ENCODE measurements around the gene CDAN1.

CDAN1 gene

DNA sequence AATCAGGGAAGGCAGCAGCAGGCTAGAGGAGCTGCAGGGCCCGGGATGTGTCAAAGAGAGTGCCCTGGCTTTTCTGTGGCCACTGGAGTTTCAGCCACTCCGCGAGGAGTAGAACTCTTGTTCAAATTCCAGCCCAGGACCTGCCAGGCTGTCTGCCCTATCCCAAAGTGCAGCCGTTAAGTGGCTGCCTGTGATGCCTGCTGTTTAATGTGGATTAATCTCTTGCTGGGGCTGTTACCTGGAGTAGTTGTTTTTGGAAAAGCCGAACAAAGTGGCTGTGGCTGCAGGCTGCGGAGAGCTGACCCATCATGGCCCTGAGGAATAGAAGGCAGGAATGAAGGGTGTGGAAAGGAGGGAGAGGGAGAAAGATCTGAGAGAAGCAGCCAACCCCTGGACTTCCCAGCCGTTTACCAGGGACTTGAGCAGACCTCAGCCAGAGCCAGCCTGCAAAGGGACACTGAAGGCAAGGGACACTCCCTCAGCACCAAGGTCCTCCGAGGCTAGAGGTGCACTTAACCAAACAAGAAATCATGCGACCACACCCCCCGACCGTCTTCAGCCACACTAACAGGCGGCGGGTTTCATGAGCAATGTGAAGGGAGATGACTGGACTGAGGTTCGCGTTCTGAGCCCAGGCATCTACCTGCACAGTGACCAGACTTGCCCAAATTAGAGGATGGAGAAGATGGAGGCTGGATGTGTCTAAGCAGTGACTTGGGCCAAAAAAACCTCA is 4.7 kb downstream of the CDAN1 start:
- DNase-seq: no peak

GRCh38 chr15:42731461-42731860 is 5.5 kb downstream of the CDAN1 start:
- no peak for DNase-seq

DNA sequence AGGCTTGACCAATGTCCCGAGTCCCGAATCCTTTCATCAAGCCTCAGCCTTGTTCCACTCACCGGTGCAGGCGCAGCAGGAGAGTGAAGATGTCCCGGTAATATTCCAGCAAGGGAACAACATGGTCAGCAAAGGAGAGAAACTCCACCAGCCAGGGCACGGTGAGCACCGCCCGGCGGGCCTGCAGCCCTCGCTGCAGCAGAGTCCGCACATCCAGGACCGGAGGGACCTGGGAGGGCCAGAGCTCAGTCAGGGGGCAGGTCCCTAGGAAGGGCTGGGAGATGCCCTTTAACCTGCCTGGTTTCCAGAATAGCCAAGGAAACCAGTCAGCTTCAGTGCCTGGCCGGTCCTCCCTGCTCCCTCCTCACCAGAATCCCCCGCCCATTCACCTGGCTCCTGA is 6.4 kb downstream of the CDAN1 start:
- no peak for DNase-seq

DNA sequence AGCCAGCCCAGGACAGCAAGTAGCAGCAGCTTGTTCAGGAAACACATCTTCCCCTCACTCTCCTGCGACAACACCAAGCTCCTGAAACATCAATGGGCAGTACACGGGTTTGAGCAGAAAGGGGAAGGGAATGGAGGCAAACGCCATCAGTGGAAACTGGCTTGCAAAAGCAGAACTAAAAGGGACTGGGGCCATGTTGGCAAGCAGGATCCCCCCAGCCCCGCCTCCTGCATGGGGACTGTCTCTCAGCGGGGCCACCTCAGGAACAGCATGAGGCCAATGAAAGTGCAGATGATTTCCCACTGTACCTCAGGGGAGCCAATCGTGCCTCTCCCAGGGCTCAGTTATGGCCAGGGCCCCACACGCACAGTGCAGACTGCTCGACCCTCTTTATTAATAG is 6.8 kb downstream of the CDAN1 start:
- no peak for DNase-seq

DNA sequence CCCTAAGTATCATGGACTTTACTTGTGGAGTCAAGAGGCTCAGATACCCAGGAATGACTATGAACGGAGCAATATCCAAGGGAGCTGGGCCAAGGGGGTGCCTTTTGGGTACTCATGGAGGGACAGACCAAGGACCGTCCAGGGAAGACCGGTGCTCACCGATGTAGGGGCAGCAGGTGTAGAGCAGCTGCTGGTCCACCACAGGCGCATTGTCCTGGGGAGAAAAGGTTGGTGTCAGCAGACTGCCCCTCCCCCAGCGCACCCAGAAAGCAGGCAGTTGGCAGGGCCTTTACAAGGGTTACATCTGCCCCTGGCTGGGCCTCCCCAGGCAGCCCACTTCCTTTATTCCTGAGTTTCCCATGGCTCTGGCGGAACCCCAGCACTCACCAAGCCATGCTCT is 7.5 kb downstream of the CDAN1 start:
- no peak for DNase-seq

- no peak for DNase-seq
Measured at GRCh38 chr15:42728972-42729371, 8.0 kb downstream of the CDAN1 start.

GRCh38 chr15:42728560-42728959 is 8.4 kb downstream of the CDAN1 start:
- DNase-seq: no peak

DNA sequence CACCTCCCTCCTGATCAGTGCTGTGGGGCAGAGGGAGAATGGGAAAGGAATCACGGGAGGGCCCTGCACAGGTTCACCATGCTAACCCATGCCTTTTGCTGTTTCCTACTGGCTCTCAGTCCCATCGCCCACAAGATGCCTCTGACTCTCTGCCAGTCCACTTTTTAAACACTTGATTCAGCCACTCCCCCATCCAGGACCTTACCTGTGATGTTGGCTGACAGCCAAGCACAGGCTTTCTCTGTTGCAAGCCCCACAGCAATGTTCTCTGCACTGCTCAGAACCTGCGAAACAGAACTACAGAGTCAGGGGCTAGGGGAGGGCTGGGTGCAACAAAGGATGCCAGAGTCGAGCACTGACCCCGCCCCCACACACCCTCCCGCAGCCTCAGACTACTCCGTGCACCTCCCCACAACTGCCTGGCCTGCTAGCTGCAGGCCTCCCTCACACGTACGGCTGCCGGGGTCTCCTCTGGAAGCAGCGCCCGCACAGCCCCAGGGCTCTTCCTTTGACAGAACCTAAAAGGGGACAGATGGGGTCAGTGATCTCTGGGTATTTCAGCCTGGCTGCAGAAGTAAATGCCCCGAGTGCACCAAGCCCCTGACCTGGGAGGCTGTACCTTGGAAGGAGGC is 9.1 kb downstream of the CDAN1 start:
- no peak for DNase-seq

DNA sequence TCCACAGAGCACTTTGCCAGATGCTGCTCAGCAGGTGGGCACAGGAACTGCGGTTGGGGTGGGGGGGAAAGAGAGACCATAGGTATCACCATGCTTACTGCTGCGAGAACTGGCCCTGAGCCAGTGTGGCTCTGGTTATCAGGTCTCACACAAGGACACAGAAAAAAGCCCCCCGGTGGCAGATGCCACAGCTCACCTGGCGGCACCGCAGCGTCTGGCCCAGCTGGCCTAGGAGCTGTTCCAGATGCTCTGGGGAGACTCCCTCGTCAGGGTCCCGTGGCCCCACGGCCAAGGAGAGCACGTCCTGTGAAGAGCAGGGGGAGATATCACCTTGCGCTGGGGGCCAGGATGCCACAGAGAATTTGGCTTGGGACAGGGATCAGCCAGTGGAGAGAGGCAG is 10.8 kb downstream of the CDAN1 start:
- no peak for DNase-seq

DNA sequence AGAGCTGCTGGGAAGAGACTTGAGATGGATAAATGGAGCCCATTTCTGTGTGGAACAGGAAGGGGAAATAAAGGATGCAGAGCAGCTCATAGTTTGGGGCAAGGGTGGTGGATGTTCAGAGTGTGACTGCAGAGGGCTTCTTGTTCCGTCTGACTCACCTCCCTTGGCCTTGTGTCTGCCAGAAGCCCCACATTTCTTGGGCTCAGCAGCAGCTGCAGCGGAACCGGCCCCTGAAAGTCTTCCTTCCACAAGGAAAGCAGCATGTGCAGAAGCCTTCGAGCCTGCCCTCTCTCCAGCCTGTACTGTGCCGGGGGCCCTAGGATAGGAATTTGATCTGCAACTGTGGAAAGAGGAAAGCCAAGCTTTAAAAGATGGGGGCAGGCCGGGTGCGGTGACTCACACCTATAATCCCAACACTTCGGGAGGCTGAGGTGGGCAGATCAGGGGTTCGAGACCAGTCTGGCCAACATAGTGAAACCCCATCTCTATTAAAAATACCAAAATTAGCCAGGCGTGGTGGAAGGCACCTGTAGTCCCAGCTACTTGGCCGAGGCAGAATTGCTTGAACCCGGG is 11.5 kb downstream of the CDAN1 start:
- DNase-seq: no peak

DNA sequence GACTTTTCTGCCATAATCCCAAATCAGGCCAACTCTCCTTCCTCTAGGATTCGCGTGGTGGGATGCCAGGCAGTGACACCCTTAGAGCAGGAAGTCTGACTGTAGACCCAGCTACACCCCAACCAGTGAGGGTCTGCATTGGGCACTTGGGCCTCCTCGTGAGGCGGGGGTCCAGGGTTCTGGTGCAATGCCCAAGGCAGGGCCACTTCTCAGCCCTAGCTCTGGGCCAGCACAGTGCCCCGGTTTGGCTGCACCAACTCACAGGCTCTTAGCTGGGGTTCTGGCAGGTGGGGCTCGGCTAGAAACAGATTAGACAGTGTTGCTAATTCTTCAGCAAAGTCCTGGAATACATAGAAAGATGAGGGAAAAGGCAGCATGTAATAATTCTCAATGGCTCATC is 12.7 kb downstream of the CDAN1 start:
- DNase-seq: no peak

GRCh38 chr15:42723068-42723467 is 13.9 kb downstream of the CDAN1 start:
- DNase-seq: no peak

DNA sequence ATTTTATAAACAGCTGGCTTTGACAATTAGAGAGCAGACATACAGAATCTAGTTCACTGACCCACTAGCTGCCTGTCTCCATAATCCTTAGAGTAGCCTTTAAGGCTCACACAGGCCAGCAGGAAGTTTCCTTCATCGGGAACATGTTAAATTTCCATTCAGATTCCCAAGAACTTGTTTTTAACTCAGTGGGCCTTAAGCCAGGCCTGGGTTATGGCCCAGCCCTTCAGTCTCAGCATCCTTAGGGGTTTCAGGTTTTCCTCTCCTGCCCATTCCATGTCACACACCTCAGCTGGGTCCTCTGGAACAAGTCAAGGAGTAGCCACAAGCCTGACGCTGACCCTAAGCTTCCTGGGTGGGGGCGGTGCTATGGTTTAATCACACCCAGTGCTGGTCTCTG is 15.0 kb downstream of the CDAN1 start:
- DNase-seq: no peak

DNA sequence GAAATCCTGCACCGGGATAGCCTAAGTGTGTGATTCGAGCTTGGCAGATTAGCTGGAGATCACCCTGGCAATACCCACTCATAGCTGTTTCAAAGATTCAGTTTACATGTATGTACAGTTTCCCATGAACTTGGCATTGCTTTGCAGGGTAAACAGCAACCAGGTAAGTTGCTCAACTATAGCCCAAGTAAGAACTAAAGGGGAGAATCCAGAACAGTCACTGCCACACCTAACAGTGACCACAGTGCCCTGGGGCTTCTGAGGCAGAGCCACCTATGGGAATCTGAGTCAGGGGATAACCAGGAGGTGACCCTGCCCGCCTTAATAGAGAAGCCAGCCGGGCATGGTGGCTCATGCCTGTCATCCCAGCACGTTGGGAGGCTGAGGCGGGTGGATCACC is 15.9 kb downstream of the CDAN1 start:
- no peak for DNase-seq

DNA sequence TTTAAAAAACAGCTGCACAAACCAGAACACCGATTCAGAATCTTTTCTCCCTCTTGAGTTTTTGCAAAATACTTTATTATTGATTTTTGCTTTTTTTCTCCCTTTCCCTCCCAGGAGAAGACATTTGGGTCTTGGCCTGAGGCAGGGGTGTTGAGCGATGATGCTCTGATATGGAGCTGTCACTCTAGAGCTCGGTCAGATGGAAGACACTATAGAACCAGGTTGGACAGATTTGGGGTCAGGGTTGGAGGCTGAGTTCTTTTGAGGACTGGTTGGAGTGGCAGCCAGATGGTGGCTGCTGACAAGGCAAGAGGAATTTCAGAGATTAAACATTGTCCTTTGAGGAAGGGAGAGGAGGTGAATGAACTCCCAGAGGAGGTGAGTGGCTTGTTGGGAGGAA is 16.9 kb downstream of the CDAN1 start:
- DNase-seq: no peak

GRCh38 chr15:42719043-42719442 is 17.9 kb downstream of the CDAN1 start:
- no peak for DNase-seq

DNA sequence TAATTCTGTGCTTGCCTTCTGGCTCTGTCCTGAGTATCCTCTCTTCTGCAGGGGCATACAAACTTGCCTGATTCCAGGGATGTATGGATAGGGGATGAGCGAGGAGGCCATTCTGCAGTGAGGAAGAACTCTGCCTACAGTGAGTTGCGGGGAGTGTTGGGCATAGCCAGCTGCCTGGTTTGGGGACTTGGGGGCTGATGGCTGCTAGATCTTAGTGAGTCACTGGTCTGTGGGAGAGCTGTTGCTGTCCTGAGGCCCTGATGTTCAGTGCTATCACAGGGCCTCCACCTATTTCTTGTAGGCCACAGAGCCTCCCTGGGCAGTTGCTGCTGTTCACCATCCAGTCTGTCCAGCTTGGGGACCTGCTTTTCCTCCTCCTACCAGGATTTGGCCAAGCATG is 20.3 kb downstream of the CDAN1 start:
- DNase-seq: no peak

- no peak for DNase-seq
Measured at GRCh38 chr15:42716125-42716524, 20.8 kb downstream of the CDAN1 start.

- DNase-seq: no peak
Measured at GRCh38 chr15:42712584-42712983, 24.3 kb downstream of the CDAN1 start.

- no peak for DNase-seq
Measured at GRCh38 chr15:42711746-42712145, 25.2 kb downstream of the CDAN1 start.

- DNase-seq: no peak
Measured at GRCh38 chr15:42710662-42711061, 26.3 kb downstream of the CDAN1 start.

DNA sequence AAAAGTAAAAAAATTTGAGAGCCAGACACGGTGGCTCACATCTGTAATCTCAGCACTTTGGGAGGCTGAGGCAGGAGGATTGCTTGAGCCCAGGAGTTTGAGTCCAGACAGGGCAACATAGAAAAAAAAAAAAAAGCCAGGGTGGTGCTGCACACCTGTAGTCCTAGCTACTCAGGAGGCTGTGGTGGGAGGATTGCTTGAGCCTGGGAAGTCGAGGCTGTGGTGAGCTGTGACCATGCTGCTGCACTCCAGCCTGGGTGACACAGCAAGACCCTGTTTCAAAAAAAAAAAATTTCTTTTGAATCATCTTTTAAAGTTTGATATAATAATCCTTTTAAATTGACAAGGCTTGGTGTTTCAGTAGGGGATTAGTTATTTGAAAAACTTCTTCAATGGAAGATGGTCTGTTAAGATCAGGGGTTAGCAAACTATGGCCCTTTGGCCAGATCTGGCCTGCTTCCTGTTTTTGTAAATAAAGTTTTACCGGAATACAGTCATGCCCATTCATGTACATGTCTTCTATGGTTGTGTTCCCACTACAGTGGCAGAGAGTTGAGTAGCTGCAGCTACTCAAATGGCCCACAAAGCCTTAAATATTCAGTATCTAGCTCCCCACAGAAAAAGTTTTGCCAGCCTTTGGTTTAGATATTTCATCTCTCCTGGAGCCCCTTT is 28.9 kb downstream of the CDAN1 start:
- DNase-seq: no peak

GRCh38 chr15:42707068-42707467 is 29.9 kb downstream of the CDAN1 start:
- DNase-seq: no peak

DNA sequence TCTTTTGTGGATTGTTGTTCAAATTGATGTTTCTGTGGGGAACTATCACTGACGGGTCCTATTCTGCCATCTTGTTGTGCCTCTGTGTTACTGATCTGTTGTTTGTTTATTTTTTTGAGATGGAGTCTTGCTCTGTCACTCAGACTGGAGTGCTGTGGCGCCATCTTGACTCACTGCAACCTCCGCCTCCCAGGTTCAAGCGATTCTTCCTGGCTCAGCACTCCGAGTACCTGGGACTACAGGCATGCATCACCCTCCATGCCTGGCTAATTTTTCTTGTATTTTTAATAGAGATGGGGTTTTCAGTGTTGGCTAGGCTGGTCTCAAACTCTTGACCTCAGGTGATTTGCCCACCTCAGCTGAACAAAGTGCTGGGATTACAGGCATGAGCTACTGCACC is 31.6 kb downstream of the CDAN1 start:
- DNase-seq: no peak
